Skeletal muscle tissue (tissue), 4 donors: Measurements from ENCODE around the gene FAM174C. TPM values are rescaled to one million over a fixed set of nuclear protein-coding genes. Genes with fewer than 3 reads are reported as not detected.

Experiments
- H3K27ac ChIP-seq: one replicate; pipeline ENCODE4 v1.7.0; 2013; ENCODE audit warnings: mild to moderate bottlenecking, low read depth, low read length, inconsistent platforms
- H3K27me3 ChIP-seq, 3 donors: one replicate each; pipeline ENCODE4 v1.7.0; 2013; ENCODE audit warnings: low read length in 3 of 3; ENCODE audit not compliant: control insufficient read depth in 3 of 3, insufficient read depth in 3 of 3
- H3K36me3 ChIP-seq, 3 donors: one replicate each; pipeline ENCODE4 v1.7.0; 2013; ENCODE audit warnings: low read length in 3 of 3; ENCODE audit not compliant: control insufficient read depth in 3 of 3, insufficient read depth in 3 of 3
- H3K4me1 ChIP-seq, 3 donors: one replicate each; pipeline ENCODE4 v1.7.0; 2013; ENCODE audit warnings: low read length in 3 of 3, mild to moderate bottlenecking in 3 of 3; ENCODE audit not compliant: control insufficient read depth in 3 of 3, insufficient read depth in 3 of 3
- H3K4me3 ChIP-seq, 3 donors: one replicate each; pipeline ENCODE4 v1.7.0; 2013; ENCODE audit warnings: low read length in 3 of 3
- H3K9ac ChIP-seq, 3 donors: one replicate each; pipeline ENCODE4 v1.7.0; 2013; ENCODE audit warnings: low read length in 3 of 3, mild to moderate bottlenecking in 3 of 3, moderate library complexity in 2 of 3, low read depth in 1 of 3
- H3K9me3 ChIP-seq, 3 donors: one replicate each; pipeline ENCODE4 v1.7.0; 2013; ENCODE audit warnings: low read length in 3 of 3; ENCODE audit not compliant: control insufficient read depth in 3 of 3
- total RNA-seq: library from RNA; depleted of rRNA; stranded (reverse); fragments of >200 nt; gene quantifications from one replicate; pipeline ENCODE4 v1.2.3, GENCODE V29; 2014
- donor health status: Osteomylitis.

The FAM174C gene
- total RNA-seq, 1 donor from 2014 or later = 9.4 TPM

GRCh38 chr19:1231729-1232637 lies 43.3 kb upstream of the FAM174C start:
- H3K9me3 ChIP-seq = no peaks in the 10 kb centered on the region
- no peak overlapping the region for H3K9ac ChIP-seq
- no peak overlapping the region for H3K4me3 ChIP-seq
- H3K27ac ChIP-seq = no peak overlapping the region
- peaks cover 0 to 4% (median 0%) of the 10 kb centered on the region in 3 donors for H3K36me3 ChIP-seq
- peaks cover 0 to 8% (median 7%) of the 10 kb centered on the region in 3 donors for H3K27me3 ChIP-seq
- peaks cover 7 to 22% (median 9%) of the 10 kb centered on the region in 3 donors for H3K4me1 ChIP-seq

GRCh38 chr19:1232652-1233072 lies 42.7 kb upstream of the FAM174C start:
- Histone ChIP-seq H3K9me3 (no peaks in the 10 kb centered on the region), H3K27ac (no peak overlapping the region), H3K4me1 (peaks cover 9 to 22% (median 12%) of the 10 kb centered on the region in 3 donors), H3K27me3 (peaks cover 0 to 8% (median 7%) of the 10 kb centered on the region in 3 donors), H3K4me3 (no peak overlapping the region), H3K36me3 (no peaks in the 10 kb centered on the region), H3K9ac (no peak overlapping the region)

DNA sequence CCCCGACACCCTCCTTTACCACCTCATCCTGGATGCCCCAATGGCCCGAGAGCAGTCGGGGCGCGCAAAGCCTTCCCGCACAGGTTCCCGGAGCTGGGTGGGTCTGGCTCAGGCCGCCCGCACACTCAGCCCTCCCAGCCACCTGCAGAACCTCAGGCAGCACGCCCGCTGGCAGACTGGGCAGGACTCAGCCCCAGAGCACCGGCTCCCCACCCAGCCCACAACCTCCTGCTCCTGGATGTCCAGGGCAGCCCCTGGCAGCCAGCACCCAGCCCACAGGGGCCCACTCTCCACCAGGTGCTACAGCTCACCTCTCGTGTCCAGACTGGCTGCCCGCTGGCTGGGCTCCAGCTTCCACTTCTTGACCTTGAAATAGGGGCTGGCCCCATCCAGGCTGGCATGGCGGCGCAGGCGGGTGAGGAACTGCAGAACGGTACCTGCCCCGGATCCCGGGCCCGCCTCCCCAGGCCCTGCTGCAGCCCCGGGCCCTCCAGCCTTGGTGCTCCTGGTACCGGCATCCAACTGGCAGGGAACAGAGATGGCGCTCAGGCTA lies 42.1 kb upstream of the FAM174C start:
- Histone ChIP-seq H3K4me1 (peaks cover 9 to 24% (median 14%) of the 10 kb centered on the region in 3 donors), H3K36me3 (no peaks in the 10 kb centered on the region), H3K9ac (no peak overlapping the region), H3K27ac (no peak overlapping the region), H3K4me3 (no peak overlapping the region), H3K9me3 (no peaks in the 10 kb centered on the region), H3K27me3 (peaks cover 0 to 8% (median 7%) of the 10 kb centered on the region in 3 donors)

DNA sequence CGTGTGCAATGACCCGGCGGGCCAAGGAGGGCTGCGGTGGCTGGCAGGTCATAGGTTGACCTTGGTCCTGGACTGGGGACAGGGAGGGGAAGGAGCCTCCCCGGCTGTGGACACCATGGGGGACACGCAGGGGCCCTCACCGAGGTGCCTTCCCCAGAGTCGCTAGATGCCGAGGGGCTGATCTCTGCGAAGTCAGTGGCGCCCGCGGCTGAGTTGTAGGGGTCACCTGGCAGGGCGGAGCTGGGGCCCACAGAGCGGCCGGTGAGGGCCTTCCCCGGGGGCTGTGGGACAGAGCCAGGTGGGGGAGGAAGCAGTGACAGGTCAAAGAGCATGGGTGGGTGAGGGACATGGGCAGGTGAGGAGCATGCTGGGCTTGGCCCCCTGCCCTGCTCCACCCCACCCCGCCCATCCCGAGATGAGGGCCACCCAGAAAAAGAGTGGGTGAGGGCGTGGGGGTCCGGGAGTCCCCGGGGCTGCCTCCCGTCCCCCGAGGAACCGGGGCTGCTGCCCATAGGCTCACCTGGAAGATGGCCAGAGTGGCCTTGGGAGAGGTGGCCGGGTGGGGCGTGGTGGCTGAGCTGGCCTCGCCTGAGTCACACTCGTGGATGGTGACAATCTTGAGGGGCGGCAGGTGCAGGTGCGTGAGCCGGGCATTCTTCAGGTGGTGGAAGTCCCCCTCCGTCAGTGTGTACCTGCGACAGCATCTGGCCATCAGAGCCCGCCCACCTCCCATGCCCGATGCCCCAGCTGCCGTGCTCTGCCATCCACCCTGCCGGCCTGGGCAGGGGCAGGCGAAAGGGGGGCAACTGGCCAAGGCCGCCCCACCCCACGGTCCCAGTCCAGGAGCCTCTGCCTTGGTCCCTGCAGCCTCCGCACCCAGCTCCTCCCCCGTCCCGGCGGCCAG lies 41.0 kb upstream of the FAM174C start:
- H3K9ac ChIP-seq = no peak overlapping the region
- H3K4me1 ChIP-seq = peaks cover 9 to 30% (median 17%) of the 10 kb centered on the region in 3 donors
- no peak overlapping the region for H3K4me3 ChIP-seq
- no peak overlapping the region for H3K27ac ChIP-seq
- H3K36me3 ChIP-seq = no peaks in the 10 kb centered on the region
- H3K9me3 ChIP-seq = no peaks in the 10 kb centered on the region
- peaks cover 0 to 8% (median 7%) of the 10 kb centered on the region in 3 donors for H3K27me3 ChIP-seq

DNA sequence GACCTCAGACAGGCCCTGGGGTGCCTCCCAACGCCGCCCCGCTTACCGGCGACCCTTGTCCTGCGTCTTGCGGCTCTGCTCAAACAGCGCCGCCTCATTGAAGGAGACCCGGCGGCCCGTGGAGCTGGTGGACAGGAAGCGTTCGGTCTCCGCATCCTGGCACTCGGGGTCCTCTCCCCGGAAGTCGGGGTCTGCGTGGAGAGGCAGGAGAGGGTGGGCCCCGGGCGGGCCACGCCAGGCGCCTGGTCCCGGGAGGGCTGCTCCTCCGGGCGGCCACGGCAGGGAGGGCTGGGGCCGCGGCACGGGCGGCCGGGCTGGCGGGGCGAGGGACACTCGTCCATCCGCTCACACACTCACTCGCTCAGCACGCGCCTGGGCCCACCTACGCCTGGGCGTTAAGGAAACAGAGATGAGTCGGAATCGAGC lies 40.4 kb upstream of the FAM174C start:
- Histone ChIP-seq H3K4me3 (no peak overlapping the region), H3K27ac (no peak overlapping the region), H3K9ac (no peak overlapping the region), H3K27me3 (peaks cover 0 to 8% (median 7%) of the 10 kb centered on the region in 3 donors), H3K9me3 (no peaks in the 10 kb centered on the region), H3K36me3 (no peaks in the 10 kb centered on the region), H3K4me1 (peaks cover 9 to 35% (median 17%) of the 10 kb centered on the region in 3 donors)

GRCh38 chr19:1235625-1236538 lies 39.4 kb upstream of the FAM174C start:
- no peak overlapping the region for H3K9ac ChIP-seq
- peaks cover 0 to 8% (median 7%) of the 10 kb centered on the region in 3 donors for H3K27me3 ChIP-seq
- no peaks in the 10 kb centered on the region for H3K9me3 ChIP-seq
- no peak overlapping the region for H3K4me3 ChIP-seq
- no peak overlapping the region for H3K27ac ChIP-seq
- H3K4me1 ChIP-seq = peaks cover 11 to 38% (median 22%) of the 10 kb centered on the region in 3 donors
- H3K36me3 ChIP-seq = no peaks in the 10 kb centered on the region

- Histone ChIP-seq H3K27ac (no peak overlapping the region), H3K9me3 (no peaks in the 10 kb centered on the region), H3K4me1 (peaks cover 17 to 43% (median 27%) of the 10 kb centered on the region in 3 donors), H3K36me3 (no peaks in the 10 kb centered on the region), H3K4me3 (peak overlapping the region in 1 of 3 donors; percentile 51), H3K27me3 (peaks cover 0 to 8% (median 7%) of the 10 kb centered on the region in 3 donors), H3K9ac (no peak overlapping the region)
Observed at GRCh38 chr19:1236576-1236975, 38.8 kb upstream of the FAM174C start.

GRCh38 chr19:1237027-1237659 lies 38.2 kb upstream of the FAM174C start:
- Histone ChIP-seq H3K9me3 (no peaks in the 10 kb centered on the region), H3K4me3 (peak overlapping the region in 2 of 3 donors; percentile 41 to 51), H3K9ac (peak overlapping the region in 2 of 3 donors; percentile 56 to 57), H3K27me3 (peaks cover 0 to 8% (median 7%) of the 10 kb centered on the region in 3 donors), H3K27ac (no peak overlapping the region), H3K4me1 (peaks cover 19 to 39% (median 28%) of the 10 kb centered on the region in 3 donors), H3K36me3 (no peaks in the 10 kb centered on the region)
